K562 (cell line): Measurements from ENCODE around the gene PINK1. TPM values are rescaled to one million over a fixed set of nuclear protein-coding genes. Genes with fewer than 3 reads are reported as not detected.

Source experiments
- BCL6 ChIP-seq: fragments of 250-450 bp; sonication (Bioruptor Pico); IDR thresholded peaks from 2 replicates; pipeline ENCODE4 v1.4.0; 2020
- BRD4 ChIP-seq: fragments of 200-600 bp; sonication (generic); IDR thresholded peaks from 2 replicates; pipeline ENCODE4 v1.6.1; 2017; ENCODE audit warnings: inconsistent platforms
- BRD9 ChIP-seq: fragments of 450-650 bp; IDR thresholded peaks from 2 replicates; pipeline ENCODE4 v1.6.1; 2018; ENCODE audit warnings: low read depth; ENCODE audit not compliant: partially characterized antibody
- CEBPZ ChIP-seq: fragments of 150-350 bp; IDR thresholded peaks from 2 replicates; pipeline ENCODE4 v1.6.1; 2014; ENCODE audit warnings: low read depth, mild to moderate bottlenecking, low read length, borderline replicate concordance
- HNRNPH1 ChIP-seq: fragments of 200-400 bp; formaldehyde crosslinking; optimal IDR thresholded peaks from 2 replicates; pipeline ENCODE3; 2017; ENCODE audit warnings: low read depth, mild to moderate bottlenecking, low read length, moderate library complexity
- HNRNPL ChIP-seq: fragments of 200-400 bp; formaldehyde crosslinking; IDR thresholded peaks from 2 replicates; pipeline ENCODE4 v1.6.1; 2017; ENCODE audit warnings: low read depth, mild to moderate bottlenecking, low read length
- MAFG ChIP-seq: fragments of 450-650 bp; conservative IDR thresholded peaks from 2 replicates; pipeline ENCODE4 v1.6.1; 2016; ENCODE audit warnings: missing genetic modification characterization, missing compliant biosample characterization
- MEIS2 ChIP-seq: fragments of 450-650 bp; IDR thresholded peaks from 2 replicates; pipeline ENCODE4 v1.6.1; 2014; ENCODE audit warnings: mild to moderate bottlenecking; ENCODE audit not compliant: partially characterized antibody
- MTF1 ChIP-seq: fragments of 250-450 bp; sonication (Bioruptor Pico); IDR thresholded peaks from 2 replicates; pipeline ENCODE4 v1.9.0; 2021; ENCODE audit warnings: moderate library complexity, mild to moderate bottlenecking, inconsistent platforms, borderline replicate concordance
- SIRT6 ChIP-seq: IDR thresholded peaks from one replicate; pipeline ENCODE4 v1.6.1; 2012; ENCODE audit warnings: low read depth, mild to moderate bottlenecking, control low read depth, inconsistent platforms, low read length, moderate library complexity
- SREBF1 ChIP-seq: fragments of 150-350 bp; IDR thresholded peaks from 2 replicates; pipeline ENCODE4 v1.6.1; 2014; ENCODE audit warnings: antibody characterized with exemption, low read depth, low read length, borderline replicate concordance
- TOE1 ChIP-seq, 2 experiments: fragments of 450-650 bp in 1 of 2; sonication (generic) in 1 of 2; formaldehyde crosslinking in 1 of 2; IDR thresholded peaks; 2 replicates each; pipeline versions ENCODE4 v1.7.1 to v1.8.0; 2016 to 2022; ENCODE audit warnings: borderline replicate concordance in 2 of 2, mild to moderate bottlenecking in 2 of 2, antibody characterized with exemption in 1 of 2, inconsistent platforms in 1 of 2, low read depth in 1 of 2, missing genetic modification reagents in 1 of 2, moderate library complexity in 1 of 2
- ZBTB33 ChIP-seq: sonication (generic); formaldehyde crosslinking; IDR thresholded peaks from 2 replicates; pipeline ENCODE4 v1.8.1; 2023; ENCODE audit warnings: mild to moderate bottlenecking, missing genetic modification reagents
- ZBTB9 ChIP-seq: fragments of 450-650 bp; formaldehyde crosslinking; IDR thresholded peaks from 2 replicates; pipeline ENCODE4 v1.4.0; 2020; ENCODE audit warnings: mild to moderate bottlenecking, moderate library complexity
- ZC3H11A ChIP-seq: IDR thresholded peaks from 2 replicates; pipeline ENCODE4 v1.6.1; 2012; ENCODE audit warnings: low read depth, low read length, improper control_type of control experiment
- ZKSCAN8 ChIP-seq: fragments of 200-800 bp; sonication (Bioruptor generic); IDR thresholded peaks from 2 replicates; pipeline ENCODE4 v1.6.1; 2016; ENCODE audit warnings: missing genetic modification characterization, missing compliant biosample characterization
- ZNF146 ChIP-seq: IDR thresholded peaks from one replicate; pipeline ENCODE4 v1.6.1; 2018; ENCODE audit warnings: missing compliant biosample characterization; ENCODE audit not compliant: unreplicated experiment
- ZNF639 ChIP-seq, 2 experiments: fragments of 200-800 bp in 1 of 2; sonication (Bioruptor generic) in 1 of 2; sonication (generic) in 1 of 2; formaldehyde crosslinking in 1 of 2; IDR thresholded peaks in 1 of 2; conservative IDR thresholded peaks in 1 of 2; 2 replicates each; pipeline versions ENCODE4 v1.5.0 to v1.6.1; 2016 to 2020; ENCODE audit warnings: missing compliant biosample characterization in 1 of 2, missing genetic modification characterization in 1 of 2, missing genetic modification reagents in 1 of 2
- polyA plus RNA-seq, 8 experiments: library from polyadenylated mRNA; depleted of rRNA in 4 of 8; stranded (reverse) in 5 of 8; unstranded in 3 of 8; fragments of >200 nt; fragmentation: Nextera tagmentation in 2 of 8; fragmentation: Illumina TruSeq in 1 of 8; extraction: Ambion mirVana in 2 of 8; extraction: Trizol in 1 of 8; gene quantifications; 2 replicates each; pipeline versions ENCODE4 v1.2.1 to v1.2.3, GENCODE V29; 2011 to 2014; ENCODE audit warnings: inconsistent platforms in 1 of 8, missing spikeins in 1 of 8
- total RNA-seq, 7 experiments: library from RNA; depleted of rRNA in 6 of 7; stranded (reverse); fragments of >200 nt in 6 of 7; fragmentation: Illumina TruSeq in 2 of 7; extraction: Trizol in 2 of 7; gene quantifications; 2 replicates each; pipeline versions ENCODE4 v1.2.1 to v1.2.3, GENCODE V29; 2011 to 2021; ENCODE audit warnings: low replicate concordance in 1 of 7

The PINK1 gene
- total and polyA plus RNA-seq, 9 of the 15 experiments (the other 6 are each of a cell fraction or from before 2014, with no cell fraction given) = 1.5 to 11.3 (median 6.8) TPM

GRCh38 chr1:20633190-20634064 is at the start of gene PINK1 (continued):
- TF ChIP-seq ZBTB33 (0 out of 2 replicates have a peak, but pooled peaks have one; percentile 20), ZKSCAN8 (CRISPR knock-in tag) (no peak), ZNF639 (CRISPR knock-in tag; conservative IDR thresholded peaks at IDR 0.05 in 1 of 2, IDR thresholded peaks at IDR 0.05 in 1 of 2) (peak; percentile 51 to 80; a peak in 2 of 4 replicates), MEIS2 (peak; percentile 88), BRD9 (no peak), MTF1 (no peak), TOE1 (IDR thresholded peaks at IDR 0.05; ENCODE audit: borderline replicate concordance) (no peak; the same call in 1 of the 2 replicates), TOE1 (CRISPR knock-in tag; IDR thresholded peaks at IDR 0.05; ENCODE audit: borderline replicate concordance, low read depth) (no peak), ZNF146 (no peak), MAFG (tag) (no peak), ZC3H11A (peak; percentile 59; the same call in 1 of the 2 replicates), ZBTB9 (CRISPR knock-in tag) (no peak), HNRNPH1 (no peak), HNRNPL (no peak), SIRT6 (no peak), BRD4 (no peak), SREBF1 (no peak), CEBPZ (no peak), BCL6 (CRISPR knock-in tag) (no peak)
